ENCODE results near the gene MSMO1. TPM values are rescaled to one million over a fixed set of nuclear protein-coding genes. Genes with fewer than 3 reads are reported as not detected.

MSMO1 gene
- total RNA-seq, 1 experiment from 2014 or later: 53.9 TPM

DNA sequence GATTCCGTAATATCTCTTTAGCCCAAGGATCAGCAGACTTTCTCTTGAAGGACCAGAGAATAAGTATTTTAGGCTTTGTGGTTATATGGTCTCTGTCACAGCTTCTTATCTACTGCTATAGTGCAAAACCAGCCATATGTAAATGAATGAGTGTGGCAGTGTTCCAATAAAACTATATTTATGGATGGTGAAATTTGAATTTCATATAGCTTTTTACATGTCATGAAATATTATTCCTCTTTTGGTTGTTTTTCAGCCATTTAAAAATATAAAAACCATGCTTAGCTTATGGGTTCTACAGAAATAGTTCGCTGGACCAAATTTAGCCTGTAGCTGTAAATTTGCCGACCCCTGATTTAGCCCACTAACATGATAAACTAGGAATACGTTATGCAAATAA is 18.0 kb upstream of the MSMO1 start:
- intact Hi-C loops (cut with micrococcal nuclease; ENCODE audit: unreplicated experiment): no loop called here
- CTCF ChIA-PET: no interaction called here

GRCh38 chr4:165312506-165312905 is 15.0 kb upstream of the MSMO1 start:
- intact Hi-C loops (cut with micrococcal nuclease; ENCODE audit: unreplicated experiment): no loop called here
- no peaks in the 10 kb centered on the region; the same call in 1 of the 2 replicates for H3K36me3 ChIP-seq (ENCODE audit: control insufficient read depth, insufficient read depth, low read length)
- H3K4me1 ChIP-seq (ENCODE audit: control insufficient read depth, insufficient read depth, low read length): no peaks in the 10 kb centered on the region
- H3K4me3 ChIP-seq (ENCODE audit: low read depth in 2 of 2, low read length in 2 of 2): no peak overlapping the region
- DNase-seq (ENCODE audit: low read depth, low spot score) (no peak), ATAC-seq (no peak)
- no peak for TF ChIP-seq POLR2AphosphoS5 (IDR thresholded peaks at IDR 0.05; ENCODE audit: low read depth, low read length)
- no peak for TF ChIP-seq SIN3A (IDR thresholded peaks at IDR 0.05; ENCODE audit: borderline replicate concordance, insufficient read depth, low read depth, low read length)
- TF ChIP-seq CTCF (IDR thresholded peaks at IDR 0.05): no peak
- TF ChIP-seq REST (IDR thresholded peaks at IDR 0.05; ENCODE audit: insufficient read depth in 1 of 2, low read depth in 2 of 2, low read length in 1 of 2): no peak
- no peak for TF ChIP-seq TCF7L2 (IDR thresholded peaks at IDR 0.05; ENCODE audit: low read depth, low read length)
- BruUV-seq (replicated peaks): no TSS peak
- H3K27me3 ChIP-seq (ENCODE audit: control insufficient read depth, insufficient read depth, low read length): no peaks in the 10 kb centered on the region
- no peak overlapping the region for H3K27ac ChIP-seq (ENCODE audit: low read length)
- in situ Hi-C loops (cut with HindIII; ENCODE audit: low pct_unique_long_range_greater_than_20kb, low sequenced_read_pairs): no loop called here
- ChIA-PET POLR2A (interaction anchor here (0.6 kb wide), 1 partner anchor 354 kb away, joined by 3 read pairs; no protein-coding TSS in a partner anchor), CTCF (no interaction called here)
- no peaks in the 10 kb centered on the region for H3K9me3 ChIP-seq (ENCODE audit: control insufficient read depth, insufficient read depth, low read depth, low read length)

More for the DNA sequence above, 18.0 kb upstream of the MSMO1 start:
- no peak for ATAC-seq
- POLR2A ChIA-PET: no interaction called here
- DNase-seq (ENCODE audit: low read depth, low spot score): no peak
- H3K36me3 ChIP-seq (ENCODE audit: control insufficient read depth, insufficient read depth, low read length): no peaks in the 10 kb centered on the region
- H3K9me3 ChIP-seq (ENCODE audit: control insufficient read depth, insufficient read depth, low read depth, low read length): no peaks in the 10 kb centered on the region
- BruUV-seq (replicated peaks): no TSS peak
- H3K4me3 ChIP-seq (ENCODE audit: low read depth in 2 of 2, low read length in 2 of 2): no peak overlapping the region
- in situ Hi-C loops (cut with HindIII; ENCODE audit: low pct_unique_long_range_greater_than_20kb, low sequenced_read_pairs): no loop called here
- H3K4me1 ChIP-seq (ENCODE audit: control insufficient read depth, insufficient read depth, low read length): no peaks in the 10 kb centered on the region
- TF ChIP-seq POLR2AphosphoS5 (IDR thresholded peaks at IDR 0.05; ENCODE audit: low read depth, low read length) (no peak), SIN3A (IDR thresholded peaks at IDR 0.05; ENCODE audit: borderline replicate concordance, insufficient read depth, low read depth, low read length) (no peak), CTCF (IDR thresholded peaks at IDR 0.05) (no peak), REST (IDR thresholded peaks at IDR 0.05; ENCODE audit: insufficient read depth in 1 of 2, low read depth in 2 of 2, low read length in 1 of 2) (no peak), TCF7L2 (IDR thresholded peaks at IDR 0.05; ENCODE audit: low read depth, low read length) (no peak)
- H3K27ac ChIP-seq (ENCODE audit: low read length): no peak overlapping the region
- no peaks in the 10 kb centered on the region for H3K27me3 ChIP-seq (ENCODE audit: control insufficient read depth, insufficient read depth, low read length)
